GM12878 (cell line): ENCODE results near the gene KLHL34. TPM values are rescaled to one million over a fixed set of nuclear protein-coding genes. Genes with fewer than 3 reads are reported as not detected.

Source experiments
- ATAC-seq: fragments of 200-7000 bp; cut with Tn5 transposase; 3 replicates; pipeline ENCODE4 v1.9.1; 2020; ENCODE audit warnings: mild to moderate bottlenecking, moderate library complexity
- BruUV-seq: library from RNA; stranded (reverse); fragments of 400-500 nt; replicated peaks from 2 replicates; lab custom pipeline; 2021; lab: Mats Ljungman, UMichigan
- CTCF ChIA-PET: fragments of 300-600 bp; sonication (Branson Sonifier 250); formaldehyde crosslinking; extraction: SDS; loops from one replicate; lab custom pipeline; 2021; ENCODE audit warnings: inconsistent platforms; lab: Yijun Ruan, JAX
- POLR2A ChIA-PET: fragments of 350-600 bp; formaldehyde crosslinking; extraction: SDS; loops from one replicate; lab custom pipeline; 2021; ENCODE audit warnings: inconsistent platforms; lab: Charles Lee
- RAD21 ChIA-PET: fragments of 300-600 bp; sonication (Branson Sonifier 250); formaldehyde crosslinking; loops from one replicate; lab custom pipeline; 2023; ENCODE audit warnings: antibody characterized with exemption; ENCODE audit not compliant: unreplicated experiment; lab: Charles Lee
- SMC1A ChIA-PET: fragments of 300-600 bp; sonication (Branson Sonifier 250); formaldehyde crosslinking; loops from one replicate; lab custom pipeline; 2023; ENCODE audit not compliant: unreplicated experiment, uncharacterized antibody; lab: Charles Lee
- DNase-seq: peaks from one replicate; pipeline ENCODE4 v3.0.0-alpha.2; 2011; ENCODE audit warnings: low read depth, low spot score
- FAIRE-seq: peaks from 3 replicates; lab custom pipeline; 2011; peaks lifted over from hg19 to GRCh38; lab: Jason Lieb, UNC
- H2AFZ ChIP-seq: 2 replicates; pipeline ENCODE4 v1.6.0; 2011; ENCODE audit warnings: low read depth, low read length, control low read depth; ENCODE audit not compliant: control insufficient read depth
- H3K27ac ChIP-seq: 2 replicates; pipeline ENCODE4 v1.5.1; 2011; ENCODE audit warnings: control low read depth; ENCODE audit not compliant: control insufficient read depth, insufficient read depth
- H3K27me3 ChIP-seq, 2 experiments: replicated peaks in 1 of 2; 2 replicates each; pipeline versions ENCODE4 v1.6.0 to v1.6.1; 2011; ENCODE audit warnings: low read length in 1 of 2; ENCODE audit not compliant: control insufficient read depth in 2 of 2, insufficient read depth in 2 of 2
- H3K36me3 ChIP-seq, 2 experiments: 2 replicates each; pipeline ENCODE4 v1.5.1; 2011; ENCODE audit warnings: low read length in 1 of 2; ENCODE audit not compliant: control insufficient read depth in 2 of 2, insufficient read depth in 2 of 2
- H3K4me1 ChIP-seq: 2 replicates; pipeline ENCODE4 v1.6.1; 2011; ENCODE audit warnings: mild to moderate bottlenecking, low read length, moderate library complexity, mixed read lengths; ENCODE audit not compliant: control insufficient read depth, insufficient read depth
- H3K4me2 ChIP-seq: 2 replicates; pipeline ENCODE4 v1.6.0; 2011; ENCODE audit warnings: control low read depth; ENCODE audit not compliant: control insufficient read depth, insufficient read depth
- H3K4me3 ChIP-seq: fragments of 200-600 bp; sonication (generic); 2 replicates; pipeline ENCODE4 v1.5.1; 2016
- H3K79me2 ChIP-seq: 2 replicates; pipeline ENCODE4 v1.6.0; 2011; ENCODE audit warnings: low read length; ENCODE audit not compliant: control insufficient read depth, insufficient read depth
- H3K9ac ChIP-seq: 2 replicates; pipeline ENCODE4 v1.8.0; 2011; ENCODE audit warnings: low read length, control low read depth, mixed read lengths; ENCODE audit not compliant: control insufficient read depth, insufficient read depth
- H3K9me3 ChIP-seq: replicated peaks from 3 replicates; pipeline ENCODE4 v1.5.1; 2011; ENCODE audit warnings: mild to moderate bottlenecking, low read length; ENCODE audit not compliant: control insufficient read depth, insufficient read depth
- H4K20me1 ChIP-seq: 2 replicates; pipeline ENCODE4 v1.6.0; 2011; ENCODE audit not compliant: control insufficient read depth, insufficient read depth
- CHD2 ChIP-seq: IDR thresholded peaks from 2 replicates; pipeline ENCODE4 v1.6.1; 2011; ENCODE audit warnings: low read depth, low read length, improper control_type of control experiment, borderline replicate concordance
- EED ChIP-seq: sonication (generic); IDR thresholded peaks from 2 replicates; pipeline ENCODE4 v1.6.1; 2016; ENCODE audit warnings: antibody characterized with exemption, low read depth
- IRF4 ChIP-seq: IDR thresholded peaks from 2 replicates; pipeline ENCODE4 v1.6.1; 2011; ENCODE audit warnings: low read depth, low read length
- KAT2A ChIP-seq: conservative IDR thresholded peaks from 2 replicates; pipeline ENCODE4 v1.6.1; 2011; ENCODE audit warnings: low read depth, low read length; ENCODE audit not compliant: control insufficient read depth
- POLR2A ChIP-seq: IDR thresholded peaks from 2 replicates; pipeline ENCODE4 v1.6.1; 2011; ENCODE audit warnings: low read depth, mild to moderate bottlenecking, low read length
- SRF ChIP-seq, 2 experiments: IDR thresholded peaks; 2 replicates each; pipeline ENCODE4 v1.6.1; 2011; ENCODE audit warnings: low read depth in 2 of 2, low read length in 2 of 2, mild to moderate bottlenecking in 1 of 2, moderate library complexity in 1 of 2
- YBX1 ChIP-seq: fragments of 450-650 bp; IDR thresholded peaks from 2 replicates; pipeline ENCODE4 v1.6.1; 2016; ENCODE audit warnings: antibody characterized with exemption
- ZNF217 ChIP-seq: fragments of 450-650 bp; IDR thresholded peaks from 2 replicates; pipeline ENCODE4 v1.6.1; 2017; ENCODE audit warnings: antibody characterized with exemption, mild to moderate bottlenecking
- ZNF384 ChIP-seq: IDR thresholded peaks from 2 replicates; pipeline ENCODE4 v1.6.1; 2012; ENCODE audit warnings: low read depth, mild to moderate bottlenecking, low read length, improper control_type of control experiment, borderline replicate concordance
- WGBS: methylation state at CpG from one replicate; pipeline ENCODE4 v1.1.6; 2016; ENCODE audit warnings: low lambda C conversion rate; ENCODE audit not compliant: insufficient replicate concordance, insufficient coverage; ENCODE audit errors: missing lambda C conversion rate; 5-methylcytosine and 5-hydroxymethylcytosine counted together
- in situ Hi-C: fragments of 300-500 bp; cut with MboI; formaldehyde crosslinking; loops from 9 replicates; pipeline ENCODE4 v1.14.3; 2018; ENCODE audit warnings: mixed read lengths
- intact Hi-C: fragments of 100-400 bp; cut with micrococcal nuclease; formaldehyde crosslinking; loops from one replicate; pipeline ENCODE4 v1.14.2; 2022; ENCODE audit not compliant: unreplicated experiment
- polyA plus RNA-seq, 11 experiments: library from polyadenylated mRNA; depleted of rRNA in 4 of 11; unstranded in 6 of 11; stranded (reverse) in 5 of 11; fragments of >200 nt; fragmentation: Nextera tagmentation in 4 of 11; fragmentation: Illumina TruSeq in 1 of 11; extraction: Ambion mirVana in 4 of 11; extraction: Trizol in 1 of 11; gene quantifications; 1 replicate in 1 of 11; 2 replicates in 10 of 11; pipeline versions ENCODE4 v1.2.1 to v1.2.3, GENCODE V29; 2011 to 2016; ENCODE audit warnings: inconsistent platforms in 2 of 11, missing spikeins in 2 of 11, low read depth in 1 of 11
- total RNA-seq, 4 experiments: library from RNA; depleted of rRNA in 3 of 4; stranded (reverse); fragments of >200 nt in 3 of 4; fragmentation: Illumina TruSeq in 1 of 4; extraction: Trizol in 1 of 4; gene quantifications; 2 replicates each; pipeline versions ENCODE4 v1.2.1 to v1.2.3, GENCODE V29; 2013 to 2021
- TF ChIP-seq, protein P1 (sequence below), 3 experiments: IDR thresholded peaks in 2 of 3; conservative IDR thresholded peaks in 1 of 3; 2 replicates each; pipeline ENCODE4 v1.5.1; 2011; ENCODE audit warnings: low read depth in 3 of 3, low read length in 3 of 3, mild to moderate bottlenecking in 3 of 3, control low read depth in 2 of 3, moderate library complexity in 2 of 3, inconsistent platforms in 1 of 3, mixed read lengths in 1 of 3; ENCODE audit not compliant: control insufficient read depth in 2 of 3, insufficient read depth in 1 of 3; ENCODE audit errors: extremely low read depth in 1 of 3
- TF ChIP-seq, protein P2 (sequence below): fragments of 450-650 bp; IDR thresholded peaks from 2 replicates; pipeline ENCODE4 v1.6.1; 2017; ENCODE audit warnings: borderline replicate concordance
- TF ChIP-seq, protein P3 (sequence below): fragments of 150-350 bp; IDR thresholded peaks from 2 replicates; pipeline ENCODE4 v1.6.1; 2016; ENCODE audit warnings: low read depth, low read length

KLHL34 gene
- total and polyA plus RNA-seq, 10 of the 15 experiments (the other 5 are each of a cell fraction or from before 2014, with no cell fraction given): not detected

DNA sequence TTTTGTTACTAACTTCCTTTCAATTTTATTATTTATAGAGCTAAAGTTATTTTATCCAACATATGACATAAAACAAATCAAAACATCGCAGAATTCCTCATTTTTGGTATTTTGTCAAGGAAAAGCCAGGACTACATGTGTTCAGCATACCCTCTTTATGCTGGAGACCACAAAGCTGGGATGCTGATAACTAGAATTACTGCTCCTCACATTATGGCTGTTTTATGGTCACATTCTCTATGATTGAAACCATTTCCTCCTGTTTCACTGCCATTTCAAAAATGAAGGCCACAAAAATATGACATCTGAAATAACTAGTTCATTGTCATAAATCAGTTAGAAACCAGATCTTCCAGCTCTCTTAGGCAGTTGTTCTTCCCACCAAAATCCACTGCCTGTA is 41.7 kb downstream of the KLHL34 start:
- H3K9ac ChIP-seq: no peak overlapping the region
- no peak overlapping the region for H3K4me2 ChIP-seq
- H3K79me2 ChIP-seq: no peaks in the 10 kb centered on the region
- no peaks in the 10 kb centered on the region for H3K9me3 ChIP-seq
- no peak overlapping the region for H3K27ac ChIP-seq
- WGBS: 14% methylated on average over 1 of the region's 1 CpG
- ChIA-PET POLR2A (no interaction called here), RAD21 (no interaction called here), CTCF (interaction anchor here (1.7 kb wide), 1 partner anchor 13 kb away, joined by 6 read pairs; no protein-coding TSS in a partner anchor), SMC1A (interaction anchor here (0.8 to 1.2 kb wide), 3 partner anchors 9 to 33 kb away, joined by 3 to 4 read pairs (median 3); no protein-coding TSS in a partner anchor)
- H3K4me1 ChIP-seq: no peaks in the 10 kb centered on the region
- no peaks in the 10 kb centered on the region for H4K20me1 ChIP-seq
- H3K4me3 ChIP-seq: no peak overlapping the region
- DNase-seq (no peak), ATAC-seq (no peak), FAIRE-seq (no peak)
- BruUV-seq: no TSS peak
- H3K27me3 ChIP-seq: no peaks in the 10 kb centered on the region
- intact Hi-C loops: loop anchor here (10.0 kb wide), 1 partner anchor 58 kb away; no protein-coding TSS in a partner anchor
- in situ Hi-C loops: no loop called here
- TF ChIP-seq ZNF217 (no peak), POLR2A (no peak), IRF4 (no peak), KAT2A (no peak)
- TF ChIP-seq, protein P1, sequence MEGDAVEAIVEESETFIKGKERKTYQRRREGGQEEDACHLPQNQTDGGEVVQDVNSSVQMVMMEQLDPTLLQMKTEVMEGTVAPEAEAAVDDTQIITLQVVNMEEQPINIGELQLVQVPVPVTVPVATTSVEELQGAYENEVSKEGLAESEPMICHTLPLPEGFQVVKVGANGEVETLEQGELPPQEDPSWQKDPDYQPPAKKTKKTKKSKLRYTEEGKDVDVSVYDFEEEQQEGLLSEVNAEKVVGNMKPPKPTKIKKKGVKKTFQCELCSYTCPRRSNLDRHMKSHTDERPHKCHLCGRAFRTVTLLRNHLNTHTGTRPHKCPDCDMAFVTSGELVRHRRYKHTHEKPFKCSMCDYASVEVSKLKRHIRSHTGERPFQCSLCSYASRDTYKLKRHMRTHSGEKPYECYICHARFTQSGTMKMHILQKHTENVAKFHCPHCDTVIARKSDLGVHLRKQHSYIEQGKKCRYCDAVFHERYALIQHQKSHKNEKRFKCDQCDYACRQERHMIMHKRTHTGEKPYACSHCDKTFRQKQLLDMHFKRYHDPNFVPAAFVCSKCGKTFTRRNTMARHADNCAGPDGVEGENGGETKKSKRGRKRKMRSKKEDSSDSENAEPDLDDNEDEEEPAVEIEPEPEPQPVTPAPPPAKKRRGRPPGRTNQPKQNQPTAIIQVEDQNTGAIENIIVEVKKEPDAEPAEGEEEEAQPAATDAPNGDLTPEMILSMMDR (IDR thresholded peaks at IDR 0.05 in 2 of 3, conservative IDR thresholded peaks at IDR 0.05 in 1 of 3; ENCODE audit: control insufficient read depth in 2 of 3, extremely low read depth in 1 of 3, insufficient read depth in 1 of 3, low read depth in 3 of 3, low read length in 3 of 3): no peak
- no peaks in the 10 kb centered on the region for H3K36me3 ChIP-seq
- H2AFZ ChIP-seq: no peak overlapping the region

DNA sequence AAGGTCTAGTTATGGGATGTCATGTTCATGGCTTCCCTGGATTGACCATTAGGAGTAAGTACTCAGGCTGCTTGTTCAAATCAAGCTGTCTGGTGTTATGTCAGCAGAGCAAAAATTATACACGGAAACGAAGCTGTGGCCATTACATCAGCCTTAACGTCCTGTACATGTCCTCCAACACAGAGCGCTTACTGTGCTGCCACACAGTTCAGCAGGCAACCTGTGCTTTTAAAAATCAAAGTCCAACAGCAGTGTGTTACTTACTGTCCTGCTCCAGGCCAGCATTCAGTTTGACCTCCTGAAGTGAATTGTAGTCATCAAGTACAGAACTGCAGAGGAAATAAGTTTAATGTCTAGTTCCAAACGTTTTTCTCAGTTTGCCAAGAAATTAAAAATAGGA is 46.0 kb downstream of the KLHL34 start:
- WGBS: 37% methylated on average over 5 of the region's 5 CpGs
- Histone ChIP-seq H3K4me3 (no peak overlapping the region), H3K4me1 (no peaks in the 10 kb centered on the region), H3K36me3 (no peaks in the 10 kb centered on the region), H4K20me1 (no peaks in the 10 kb centered on the region), H3K9ac (no peak overlapping the region), H3K79me2 (no peaks in the 10 kb centered on the region), H2AFZ (no peak overlapping the region), H3K27ac (no peak overlapping the region), H3K9me3 (no peaks in the 10 kb centered on the region), H3K27me3 (no peaks in the 10 kb centered on the region), H3K4me2 (no peak overlapping the region)
- FAIRE-seq (no peak), ATAC-seq (no peak), DNase-seq (no peak)
- intact Hi-C loops (loop anchor here (10.0 kb wide), 1 partner anchor 63 kb away; no protein-coding TSS in a partner anchor), in situ Hi-C loops (no loop called here)
- SMC1A ChIA-PET: interaction anchor here (0.6 kb wide), 1 partner anchor 36 kb away, joined by 3 read pairs; no protein-coding TSS in a partner anchor
- POLR2A ChIA-PET: no interaction called here
- CTCF ChIA-PET: no interaction called here
- RAD21 ChIA-PET: no interaction called here
- no TSS peak for BruUV-seq
- TF ChIP-seq YBX1 (no peak), ZNF384 (no peak), SRF (IDR thresholded peaks at IDR 0.05; ENCODE audit: low read depth in 2 of 2, low read length in 2 of 2) (no peak), EED (no peak), CHD2 (no peak)
- TF ChIP-seq, protein P2, sequence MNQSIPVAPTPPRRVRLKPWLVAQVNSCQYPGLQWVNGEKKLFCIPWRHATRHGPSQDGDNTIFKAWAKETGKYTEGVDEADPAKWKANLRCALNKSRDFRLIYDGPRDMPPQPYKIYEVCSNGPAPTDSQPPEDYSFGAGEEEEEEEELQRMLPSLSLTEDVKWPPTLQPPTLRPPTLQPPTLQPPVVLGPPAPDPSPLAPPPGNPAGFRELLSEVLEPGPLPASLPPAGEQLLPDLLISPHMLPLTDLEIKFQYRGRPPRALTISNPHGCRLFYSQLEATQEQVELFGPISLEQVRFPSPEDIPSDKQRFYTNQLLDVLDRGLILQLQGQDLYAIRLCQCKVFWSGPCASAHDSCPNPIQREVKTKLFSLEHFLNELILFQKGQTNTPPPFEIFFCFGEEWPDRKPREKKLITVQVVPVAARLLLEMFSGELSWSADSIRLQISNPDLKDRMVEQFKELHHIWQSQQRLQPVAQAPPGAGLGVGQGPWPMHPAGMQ: no peak
- TF ChIP-seq, protein P3, sequence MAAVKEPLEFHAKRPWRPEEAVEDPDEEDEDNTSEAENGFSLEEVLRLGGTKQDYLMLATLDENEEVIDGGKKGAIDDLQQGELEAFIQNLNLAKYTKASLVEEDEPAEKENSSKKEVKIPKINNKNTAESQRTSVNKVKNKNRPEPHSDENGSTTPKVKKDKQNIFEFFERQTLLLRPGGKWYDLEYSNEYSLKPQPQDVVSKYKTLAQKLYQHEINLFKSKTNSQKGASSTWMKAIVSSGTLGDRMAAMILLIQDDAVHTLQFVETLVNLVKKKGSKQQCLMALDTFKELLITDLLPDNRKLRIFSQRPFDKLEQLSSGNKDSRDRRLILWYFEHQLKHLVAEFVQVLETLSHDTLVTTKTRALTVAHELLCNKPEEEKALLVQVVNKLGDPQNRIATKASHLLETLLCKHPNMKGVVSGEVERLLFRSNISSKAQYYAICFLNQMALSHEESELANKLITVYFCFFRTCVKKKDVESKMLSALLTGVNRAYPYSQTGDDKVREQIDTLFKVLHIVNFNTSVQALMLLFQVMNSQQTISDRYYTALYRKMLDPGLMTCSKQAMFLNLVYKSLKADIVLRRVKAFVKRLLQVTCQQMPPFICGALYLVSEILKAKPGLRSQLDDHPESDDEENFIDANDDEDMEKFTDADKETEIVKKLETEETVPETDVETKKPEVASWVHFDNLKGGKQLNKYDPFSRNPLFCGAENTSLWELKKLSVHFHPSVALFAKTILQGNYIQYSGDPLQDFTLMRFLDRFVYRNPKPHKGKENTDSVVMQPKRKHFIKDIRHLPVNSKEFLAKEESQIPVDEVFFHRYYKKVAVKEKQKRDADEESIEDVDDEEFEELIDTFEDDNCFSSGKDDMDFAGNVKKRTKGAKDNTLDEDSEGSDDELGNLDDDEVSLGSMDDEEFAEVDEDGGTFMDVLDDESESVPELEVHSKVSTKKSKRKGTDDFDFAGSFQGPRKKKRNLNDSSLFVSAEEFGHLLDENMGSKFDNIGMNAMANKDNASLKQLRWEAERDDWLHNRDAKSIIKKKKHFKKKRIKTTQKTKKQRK: no peak
